ENCODE measurements around the gene TMEM184A.

TMEM184A gene

GRCh38 chr7:1596181-1597043 lies 40.4 kb upstream of the TMEM184A start:
- H3K4me1 ChIP-seq (ENCODE audit: control insufficient read depth, insufficient read depth, low read length), result no peaks in the 10 kb centered on the region
- H3K4me3 ChIP-seq (ENCODE audit: low read depth, low read length), result no peak overlapping the region
- H3K27me3 ChIP-seq (ENCODE audit: control insufficient read depth, insufficient read depth, low read length), result no peaks in the 10 kb centered on the region
- no peak overlapping the region for H3K9ac ChIP-seq (ENCODE audit: low read depth, low read length)
- no peaks in the 10 kb centered on the region for H3K9me3 ChIP-seq (ENCODE audit: control insufficient read depth, insufficient read depth, low read length)
- H3K36me3 ChIP-seq (ENCODE audit: control insufficient read depth, insufficient read depth, low read length), result no peaks in the 10 kb centered on the region

- Histone ChIP-seq H3K4me1 (ENCODE audit: control insufficient read depth, insufficient read depth, low read length) (no peaks in the 10 kb centered on the region), H3K36me3 (ENCODE audit: control insufficient read depth, insufficient read depth, low read length) (no peaks in the 10 kb centered on the region), H3K9me3 (ENCODE audit: control insufficient read depth, insufficient read depth, low read length) (no peaks in the 10 kb centered on the region), H3K9ac (ENCODE audit: low read depth, low read length) (no peak overlapping the region), H3K27me3 (ENCODE audit: control insufficient read depth, insufficient read depth, low read length) (no peaks in the 10 kb centered on the region), H3K4me3 (ENCODE audit: low read depth, low read length) (no peak overlapping the region)
Measured at GRCh38 chr7:1595636-1596035, 39.6 kb upstream of the TMEM184A start.

- Histone ChIP-seq H3K4me1 (ENCODE audit: control insufficient read depth, insufficient read depth, low read length) (no peaks in the 10 kb centered on the region), H3K4me3 (ENCODE audit: low read depth, low read length) (no peak overlapping the region), H3K9me3 (ENCODE audit: control insufficient read depth, insufficient read depth, low read length) (no peaks in the 10 kb centered on the region), H3K9ac (ENCODE audit: low read depth, low read length) (no peak overlapping the region), H3K36me3 (ENCODE audit: control insufficient read depth, insufficient read depth, low read length) (no peaks in the 10 kb centered on the region), H3K27me3 (ENCODE audit: control insufficient read depth, insufficient read depth, low read length) (no peaks in the 10 kb centered on the region)
Measured at GRCh38 chr7:1595027-1595426, 39.0 kb upstream of the TMEM184A start.

- H3K36me3 ChIP-seq (ENCODE audit: control insufficient read depth, insufficient read depth, low read length), result no peaks in the 10 kb centered on the region
- no peaks in the 10 kb centered on the region for H3K27me3 ChIP-seq (ENCODE audit: control insufficient read depth, insufficient read depth, low read length)
- H3K9me3 ChIP-seq (ENCODE audit: control insufficient read depth, insufficient read depth, low read length), result peaks cover 4% of the 10 kb centered on the region
- H3K9ac ChIP-seq (ENCODE audit: low read depth, low read length), result no peak overlapping the region
- H3K4me1 ChIP-seq (ENCODE audit: control insufficient read depth, insufficient read depth, low read length), result no peaks in the 10 kb centered on the region
- no peak overlapping the region for H3K4me3 ChIP-seq (ENCODE audit: low read depth, low read length)
Measured at GRCh38 chr7:1593904-1594421, 38.0 kb upstream of the TMEM184A start.

- Histone ChIP-seq H3K4me3 (ENCODE audit: low read depth, low read length) (no peak overlapping the region), H3K4me1 (ENCODE audit: control insufficient read depth, insufficient read depth, low read length) (no peaks in the 10 kb centered on the region), H3K9me3 (ENCODE audit: control insufficient read depth, insufficient read depth, low read length) (peaks cover 4% of the 10 kb centered on the region), H3K9ac (ENCODE audit: low read depth, low read length) (no peak overlapping the region), H3K27me3 (ENCODE audit: control insufficient read depth, insufficient read depth, low read length) (no peaks in the 10 kb centered on the region), H3K36me3 (ENCODE audit: control insufficient read depth, insufficient read depth, low read length) (no peaks in the 10 kb centered on the region)
Measured at GRCh38 chr7:1593091-1593866, 37.3 kb upstream of the TMEM184A start.

GRCh38 chr7:1592299-1592871 lies 36.4 kb upstream of the TMEM184A start:
- H3K4me1 ChIP-seq (ENCODE audit: control insufficient read depth, insufficient read depth, low read length), result no peaks in the 10 kb centered on the region
- no peaks in the 10 kb centered on the region for H3K27me3 ChIP-seq (ENCODE audit: control insufficient read depth, insufficient read depth, low read length)
- H3K9ac ChIP-seq (ENCODE audit: low read depth, low read length), result no peak overlapping the region
- H3K9me3 ChIP-seq (ENCODE audit: control insufficient read depth, insufficient read depth, low read length), result peaks cover 4% of the 10 kb centered on the region
- H3K36me3 ChIP-seq (ENCODE audit: control insufficient read depth, insufficient read depth, low read length), result no peaks in the 10 kb centered on the region
- no peak overlapping the region for H3K4me3 ChIP-seq (ENCODE audit: low read depth, low read length)

- Histone ChIP-seq H3K9me3 (ENCODE audit: control insufficient read depth, insufficient read depth, low read length) (peaks cover 4% of the 10 kb centered on the region), H3K4me1 (ENCODE audit: control insufficient read depth, insufficient read depth, low read length) (no peaks in the 10 kb centered on the region), H3K9ac (ENCODE audit: low read depth, low read length) (no peak overlapping the region), H3K27me3 (ENCODE audit: control insufficient read depth, insufficient read depth, low read length) (no peaks in the 10 kb centered on the region), H3K4me3 (ENCODE audit: low read depth, low read length) (no peak overlapping the region), H3K36me3 (ENCODE audit: control insufficient read depth, insufficient read depth, low read length) (no peaks in the 10 kb centered on the region)
Measured at GRCh38 chr7:1591876-1592275, 35.9 kb upstream of the TMEM184A start.

- no peak overlapping the region for H3K9ac ChIP-seq (ENCODE audit: low read depth, low read length)
- H3K9me3 ChIP-seq (ENCODE audit: control insufficient read depth, insufficient read depth, low read length), result peaks cover 4% of the 10 kb centered on the region
- no peaks in the 10 kb centered on the region for H3K27me3 ChIP-seq (ENCODE audit: control insufficient read depth, insufficient read depth, low read length)
- H3K4me3 ChIP-seq (ENCODE audit: low read depth, low read length), result no peak overlapping the region
- H3K4me1 ChIP-seq (ENCODE audit: control insufficient read depth, insufficient read depth, low read length), result no peaks in the 10 kb centered on the region
- no peaks in the 10 kb centered on the region for H3K36me3 ChIP-seq (ENCODE audit: control insufficient read depth, insufficient read depth, low read length)
Measured at GRCh38 chr7:1591396-1591795, 35.4 kb upstream of the TMEM184A start.

- Histone ChIP-seq H3K4me3 (ENCODE audit: low read depth, low read length) (no peak overlapping the region), H3K4me1 (ENCODE audit: control insufficient read depth, insufficient read depth, low read length) (no peaks in the 10 kb centered on the region), H3K9ac (ENCODE audit: low read depth, low read length) (no peak overlapping the region), H3K27me3 (ENCODE audit: control insufficient read depth, insufficient read depth, low read length) (no peaks in the 10 kb centered on the region), H3K9me3 (ENCODE audit: control insufficient read depth, insufficient read depth, low read length) (peaks cover 4% of the 10 kb centered on the region), H3K36me3 (ENCODE audit: control insufficient read depth, insufficient read depth, low read length) (no peaks in the 10 kb centered on the region)
Measured at GRCh38 chr7:1590887-1591286, 34.9 kb upstream of the TMEM184A start.

GRCh38 chr7:1590476-1590875 lies 34.5 kb upstream of the TMEM184A start:
- Histone ChIP-seq H3K36me3 (ENCODE audit: control insufficient read depth, insufficient read depth, low read length) (no peaks in the 10 kb centered on the region), H3K27me3 (ENCODE audit: control insufficient read depth, insufficient read depth, low read length) (no peaks in the 10 kb centered on the region), H3K9me3 (ENCODE audit: control insufficient read depth, insufficient read depth, low read length) (peaks cover 4% of the 10 kb centered on the region), H3K4me1 (ENCODE audit: control insufficient read depth, insufficient read depth, low read length) (no peaks in the 10 kb centered on the region), H3K4me3 (ENCODE audit: low read depth, low read length) (no peak overlapping the region), H3K9ac (ENCODE audit: low read depth, low read length) (no peak overlapping the region)

- Histone ChIP-seq H3K4me1 (ENCODE audit: control insufficient read depth, insufficient read depth, low read length) (no peaks in the 10 kb centered on the region), H3K36me3 (ENCODE audit: control insufficient read depth, insufficient read depth, low read length) (no peaks in the 10 kb centered on the region), H3K9ac (ENCODE audit: low read depth, low read length) (no peak overlapping the region), H3K9me3 (ENCODE audit: control insufficient read depth, insufficient read depth, low read length) (peaks cover 4% of the 10 kb centered on the region), H3K4me3 (ENCODE audit: low read depth, low read length) (no peak overlapping the region), H3K27me3 (ENCODE audit: control insufficient read depth, insufficient read depth, low read length) (no peaks in the 10 kb centered on the region)
Measured at GRCh38 chr7:1588978-1589377, 33.0 kb upstream of the TMEM184A start.

All from iPS-15b (cell line).